ENCODE measurements around the gene RBPMS2.

DNA sequence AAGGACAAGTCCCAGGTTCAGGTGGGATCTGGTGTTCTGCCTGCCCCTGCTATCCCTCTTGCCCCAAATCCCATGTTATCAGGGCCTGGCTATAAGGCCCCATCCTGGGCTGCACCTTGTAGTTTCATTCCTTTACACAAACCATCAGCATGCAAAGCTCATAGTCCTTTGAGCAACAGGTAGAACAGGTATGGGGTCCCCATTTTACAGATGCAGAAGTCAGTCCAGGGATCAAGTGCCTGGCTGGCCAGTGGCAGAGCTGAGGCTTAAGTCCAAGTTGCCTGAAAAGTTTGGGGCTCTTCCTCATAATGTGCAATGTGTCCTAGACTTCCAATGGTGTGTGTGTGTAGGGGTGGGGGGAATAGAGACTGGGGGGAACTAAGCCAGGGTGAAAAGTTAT is 11.9 kb downstream of the RBPMS2 start:
- TF ChIP-seq POLR2A (IDR thresholded peaks at IDR 0.05), result no peak
- TF ChIP-seq, protein P1, sequence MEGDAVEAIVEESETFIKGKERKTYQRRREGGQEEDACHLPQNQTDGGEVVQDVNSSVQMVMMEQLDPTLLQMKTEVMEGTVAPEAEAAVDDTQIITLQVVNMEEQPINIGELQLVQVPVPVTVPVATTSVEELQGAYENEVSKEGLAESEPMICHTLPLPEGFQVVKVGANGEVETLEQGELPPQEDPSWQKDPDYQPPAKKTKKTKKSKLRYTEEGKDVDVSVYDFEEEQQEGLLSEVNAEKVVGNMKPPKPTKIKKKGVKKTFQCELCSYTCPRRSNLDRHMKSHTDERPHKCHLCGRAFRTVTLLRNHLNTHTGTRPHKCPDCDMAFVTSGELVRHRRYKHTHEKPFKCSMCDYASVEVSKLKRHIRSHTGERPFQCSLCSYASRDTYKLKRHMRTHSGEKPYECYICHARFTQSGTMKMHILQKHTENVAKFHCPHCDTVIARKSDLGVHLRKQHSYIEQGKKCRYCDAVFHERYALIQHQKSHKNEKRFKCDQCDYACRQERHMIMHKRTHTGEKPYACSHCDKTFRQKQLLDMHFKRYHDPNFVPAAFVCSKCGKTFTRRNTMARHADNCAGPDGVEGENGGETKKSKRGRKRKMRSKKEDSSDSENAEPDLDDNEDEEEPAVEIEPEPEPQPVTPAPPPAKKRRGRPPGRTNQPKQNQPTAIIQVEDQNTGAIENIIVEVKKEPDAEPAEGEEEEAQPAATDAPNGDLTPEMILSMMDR (IDR thresholded peaks at IDR 0.05), result no peak
